GM12878 (cell line): ENCODE measurements around the gene ADSL. TPM values are rescaled to one million over a fixed set of nuclear protein-coding genes. Genes with fewer than 3 reads are reported as not detected.

ENCODE experiments used
- ATAC-seq: fragments of 200-7000 bp; cut with Tn5 transposase; 3 replicates; pipeline ENCODE4 v1.9.1; 2020; ENCODE audit warnings: mild to moderate bottlenecking, moderate library complexity
- BruUV-seq: library from RNA; stranded (reverse); fragments of 400-500 nt; replicated peaks from 2 replicates; lab custom pipeline; 2021; lab: Mats Ljungman, UMichigan
- CTCF ChIA-PET: fragments of 300-600 bp; sonication (Branson Sonifier 250); formaldehyde crosslinking; extraction: SDS; loops from one replicate; lab custom pipeline; 2021; ENCODE audit warnings: inconsistent platforms; lab: Yijun Ruan, JAX
- POLR2A ChIA-PET: fragments of 350-600 bp; formaldehyde crosslinking; extraction: SDS; loops from one replicate; lab custom pipeline; 2021; ENCODE audit warnings: inconsistent platforms; lab: Charles Lee
- RAD21 ChIA-PET: fragments of 300-600 bp; sonication (Branson Sonifier 250); formaldehyde crosslinking; loops from one replicate; lab custom pipeline; 2023; ENCODE audit warnings: antibody characterized with exemption; ENCODE audit not compliant: unreplicated experiment; lab: Charles Lee
- SMC1A ChIA-PET: fragments of 300-600 bp; sonication (Branson Sonifier 250); formaldehyde crosslinking; loops from one replicate; lab custom pipeline; 2023; ENCODE audit not compliant: unreplicated experiment, uncharacterized antibody; lab: Charles Lee
- DNase-seq: peaks from one replicate; pipeline ENCODE4 v3.0.0-alpha.2; 2011; ENCODE audit warnings: low read depth, low spot score
- FAIRE-seq: peaks from 3 replicates; lab custom pipeline; 2011; peaks lifted over from hg19 to GRCh38; lab: Jason Lieb, UNC
- H2AFZ ChIP-seq: 2 replicates; pipeline ENCODE4 v1.6.0; 2011; ENCODE audit warnings: low read depth, low read length, control low read depth; ENCODE audit not compliant: control insufficient read depth
- H3K27ac ChIP-seq: 2 replicates; pipeline ENCODE4 v1.5.1; 2011; ENCODE audit warnings: control low read depth; ENCODE audit not compliant: control insufficient read depth, insufficient read depth
- H3K27me3 ChIP-seq, 2 experiments: replicated peaks in 1 of 2; 2 replicates each; pipeline versions ENCODE4 v1.6.0 to v1.6.1; 2011; ENCODE audit warnings: low read length in 1 of 2; ENCODE audit not compliant: control insufficient read depth in 2 of 2, insufficient read depth in 2 of 2
- H3K36me3 ChIP-seq, 2 experiments: 2 replicates each; pipeline ENCODE4 v1.5.1; 2011; ENCODE audit warnings: low read length in 1 of 2; ENCODE audit not compliant: control insufficient read depth in 2 of 2, insufficient read depth in 2 of 2
- H3K4me1 ChIP-seq: 2 replicates; pipeline ENCODE4 v1.6.1; 2011; ENCODE audit warnings: mild to moderate bottlenecking, low read length, moderate library complexity, mixed read lengths; ENCODE audit not compliant: control insufficient read depth, insufficient read depth
- H3K4me2 ChIP-seq: 2 replicates; pipeline ENCODE4 v1.6.0; 2011; ENCODE audit warnings: control low read depth; ENCODE audit not compliant: control insufficient read depth, insufficient read depth
- H3K4me3 ChIP-seq: fragments of 200-600 bp; sonication (generic); 2 replicates; pipeline ENCODE4 v1.5.1; 2016
- H3K79me2 ChIP-seq: 2 replicates; pipeline ENCODE4 v1.6.0; 2011; ENCODE audit warnings: low read length; ENCODE audit not compliant: control insufficient read depth, insufficient read depth
- H3K9ac ChIP-seq: 2 replicates; pipeline ENCODE4 v1.8.0; 2011; ENCODE audit warnings: low read length, control low read depth, mixed read lengths; ENCODE audit not compliant: control insufficient read depth, insufficient read depth
- H3K9me3 ChIP-seq: replicated peaks from 3 replicates; pipeline ENCODE4 v1.5.1; 2011; ENCODE audit warnings: mild to moderate bottlenecking, low read length; ENCODE audit not compliant: control insufficient read depth, insufficient read depth
- H4K20me1 ChIP-seq: 2 replicates; pipeline ENCODE4 v1.6.0; 2011; ENCODE audit not compliant: control insufficient read depth, insufficient read depth
- BMI1 ChIP-seq: fragments of 450-650 bp; IDR thresholded peaks from 2 replicates; pipeline ENCODE4 v1.6.1; 2016; ENCODE audit warnings: mild to moderate bottlenecking, moderate library complexity, borderline replicate concordance
- CHD2 ChIP-seq: IDR thresholded peaks from 2 replicates; pipeline ENCODE4 v1.6.1; 2011; ENCODE audit warnings: low read depth, low read length, improper control_type of control experiment, borderline replicate concordance
- EED ChIP-seq: sonication (generic); IDR thresholded peaks from 2 replicates; pipeline ENCODE4 v1.6.1; 2016; ENCODE audit warnings: antibody characterized with exemption, low read depth
- ELK1 ChIP-seq: IDR thresholded peaks from 2 replicates; pipeline ENCODE4 v1.6.1; 2012; ENCODE audit warnings: low read depth, low read length, improper control_type of control experiment
- FOXK2 ChIP-seq: fragments of 450-650 bp; IDR thresholded peaks from 2 replicates; pipeline ENCODE4 v1.6.1; 2017; ENCODE audit warnings: mild to moderate bottlenecking, moderate library complexity
- GATAD2B ChIP-seq: fragments of 450-650 bp; conservative IDR thresholded peaks from 2 replicates; pipeline ENCODE4 v1.6.1; 2017; ENCODE audit warnings: low read depth, mild to moderate bottlenecking, moderate library complexity
- MEF2B ChIP-seq: fragments of 450-650 bp; IDR thresholded peaks from 2 replicates; pipeline ENCODE4 v1.6.1; 2018; ENCODE audit warnings: mild to moderate bottlenecking, moderate library complexity; ENCODE audit not compliant: partially characterized antibody, poor library complexity, severe bottlenecking
- MTA2 ChIP-seq: fragments of 450-650 bp; IDR thresholded peaks from 2 replicates; pipeline ENCODE4 v1.6.1; 2016; ENCODE audit warnings: low read depth, mild to moderate bottlenecking, moderate library complexity
- POU2F2 ChIP-seq: IDR thresholded peaks from 3 replicates; pipeline ENCODE4 v1.6.1; 2011; ENCODE audit warnings: low read depth, mild to moderate bottlenecking, low read length, borderline replicate concordance
- RELA ChIP-seq: fragments of 450-650 bp; IDR thresholded peaks from 2 replicates; pipeline ENCODE4 v1.8.0; 2014; ENCODE audit warnings: borderline replicate concordance; ENCODE audit not compliant: partially characterized antibody
- RELB ChIP-seq: fragments of 450-650 bp; IDR thresholded peaks from 2 replicates; pipeline ENCODE4 v1.6.1; 2017; ENCODE audit warnings: low read depth, mild to moderate bottlenecking, moderate library complexity
- SKIL ChIP-seq: fragments of 450-650 bp; IDR thresholded peaks from 2 replicates; pipeline ENCODE4 v1.6.1; 2017; ENCODE audit warnings: mild to moderate bottlenecking, low read depth, inconsistent platforms; ENCODE audit not compliant: poor library complexity, severe bottlenecking
- SP1 ChIP-seq: IDR thresholded peaks from one replicate; pipeline ENCODE4 v1.6.1; 2011; ENCODE audit warnings: low read depth, low read length
- YBX1 ChIP-seq: fragments of 450-650 bp; IDR thresholded peaks from 2 replicates; pipeline ENCODE4 v1.6.1; 2016; ENCODE audit warnings: antibody characterized with exemption
- WGBS: methylation state at CpG from one replicate; pipeline ENCODE4 v1.1.6; 2016; ENCODE audit warnings: low lambda C conversion rate; ENCODE audit not compliant: insufficient replicate concordance, insufficient coverage; ENCODE audit errors: missing lambda C conversion rate; 5-methylcytosine and 5-hydroxymethylcytosine counted together
- in situ Hi-C: fragments of 300-500 bp; cut with MboI; formaldehyde crosslinking; loops from 9 replicates; pipeline ENCODE4 v1.14.3; 2018; ENCODE audit warnings: mixed read lengths
- intact Hi-C: fragments of 100-400 bp; cut with micrococcal nuclease; formaldehyde crosslinking; loops from one replicate; pipeline ENCODE4 v1.14.2; 2022; ENCODE audit not compliant: unreplicated experiment
- polyA plus RNA-seq, 11 experiments: library from polyadenylated mRNA; depleted of rRNA in 4 of 11; unstranded in 6 of 11; stranded (reverse) in 5 of 11; fragments of >200 nt; fragmentation: Nextera tagmentation in 4 of 11; fragmentation: Illumina TruSeq in 1 of 11; extraction: Ambion mirVana in 4 of 11; extraction: Trizol in 1 of 11; gene quantifications; 1 replicate in 1 of 11; 2 replicates in 10 of 11; pipeline versions ENCODE4 v1.2.1 to v1.2.3, GENCODE V29; 2011 to 2016; ENCODE audit warnings: inconsistent platforms in 2 of 11, missing spikeins in 2 of 11, low read depth in 1 of 11
- total RNA-seq, 4 experiments: library from RNA; depleted of rRNA in 3 of 4; stranded (reverse); fragments of >200 nt in 3 of 4; fragmentation: Illumina TruSeq in 1 of 4; extraction: Trizol in 1 of 4; gene quantifications; 2 replicates each; pipeline versions ENCODE4 v1.2.1 to v1.2.3, GENCODE V29; 2013 to 2021
- TF ChIP-seq, protein P1 (sequence below): fragments of 450-650 bp; IDR thresholded peaks from 2 replicates; pipeline ENCODE4 v1.6.1; 2016; ENCODE audit warnings: mild to moderate bottlenecking
- TF ChIP-seq, protein P2 (sequence below), 3 experiments: IDR thresholded peaks in 2 of 3; conservative IDR thresholded peaks in 1 of 3; 2 replicates each; pipeline ENCODE4 v1.5.1; 2011; ENCODE audit warnings: low read depth in 3 of 3, low read length in 3 of 3, mild to moderate bottlenecking in 3 of 3, control low read depth in 2 of 3, moderate library complexity in 2 of 3, inconsistent platforms in 1 of 3, mixed read lengths in 1 of 3; ENCODE audit not compliant: control insufficient read depth in 2 of 3, insufficient read depth in 1 of 3; ENCODE audit errors: extremely low read depth in 1 of 3

The ADSL gene
- total and polyA plus RNA-seq, 10 of the 15 experiments (the other 5 are each of a cell fraction or from before 2014, with no cell fraction given), result 126 to 313 (median 143) TPM

- H3K79me2 ChIP-seq, result no peaks in the 10 kb centered on the region
- in situ Hi-C loops, result no loop called here
- CTCF ChIA-PET, result interaction anchor here (1.2 kb wide), 1 partner anchor 15 kb away, joined by 3 read pairs; no protein-coding TSS in a partner anchor
- H3K27ac ChIP-seq, result no peak overlapping the region
- H4K20me1 ChIP-seq, result no peaks in the 10 kb centered on the region
- POLR2A ChIA-PET, result interaction anchor here (0.5 kb wide), 1 partner anchor 32 kb away, joined by 4 read pairs; no protein-coding TSS in a partner anchor
- H3K4me1 ChIP-seq, result no peaks in the 10 kb centered on the region
- no peak overlapping the region for H2AFZ ChIP-seq
- 80% methylated on average over 3 of the region's 3 CpGs for WGBS
- DNase-seq (no peak), FAIRE-seq (no peak), ATAC-seq (no peak)
- RAD21 ChIA-PET, result interaction anchor here (0.7 kb wide), 1 partner anchor 22 kb away, joined by 3 read pairs; no protein-coding TSS in a partner anchor
- intact Hi-C loops, result no loop called here
- no peaks in the 10 kb centered on the region for H3K9me3 ChIP-seq
- H3K9ac ChIP-seq, result no peak overlapping the region
- peaks cover 32 to 59% of the 10 kb centered on the region in 2 experiments for H3K36me3 ChIP-seq
- no peaks in the 10 kb centered on the region for H3K27me3 ChIP-seq
- SMC1A ChIA-PET, result interaction anchor here (1.0 to 1.1 kb wide), 2 partner anchors 10 to 14 kb away, joined by 3 to 4 read pairs; no protein-coding TSS in a partner anchor
- no peak overlapping the region for H3K4me2 ChIP-seq
- H3K4me3 ChIP-seq, result no peak overlapping the region
- BruUV-seq, result no TSS peak
- no peak for TF ChIP-seq SKIL
- TF ChIP-seq EED, result no peak
- TF ChIP-seq, protein P1, sequence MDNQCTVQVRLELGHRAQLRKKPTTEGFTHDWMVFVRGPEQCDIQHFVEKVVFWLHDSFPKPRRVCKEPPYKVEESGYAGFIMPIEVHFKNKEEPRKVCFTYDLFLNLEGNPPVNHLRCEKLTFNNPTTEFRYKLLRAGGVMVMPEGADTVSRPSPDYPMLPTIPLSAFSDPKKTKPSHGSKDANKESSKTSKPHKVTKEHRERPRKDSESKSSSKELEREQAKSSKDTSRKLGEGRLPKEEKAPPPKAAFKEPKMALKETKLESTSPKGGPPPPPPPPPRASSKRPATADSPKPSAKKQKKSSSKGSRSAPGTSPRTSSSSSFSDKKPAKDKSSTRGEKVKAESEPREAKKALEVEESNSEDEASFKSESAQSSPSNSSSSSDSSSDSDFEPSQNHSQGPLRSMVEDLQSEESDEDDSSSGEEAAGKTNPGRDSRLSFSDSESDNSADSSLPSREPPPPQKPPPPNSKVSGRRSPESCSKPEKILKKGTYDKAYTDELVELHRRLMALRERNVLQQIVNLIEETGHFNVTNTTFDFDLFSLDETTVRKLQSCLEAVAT, result no peak
- TF ChIP-seq YBX1, result no peak
- no peak for TF ChIP-seq CHD2
- TF ChIP-seq SP1, result no peak
- TF ChIP-seq MEF2B, result no peak
- no peak for TF ChIP-seq GATAD2B
- no peak for TF ChIP-seq MTA2
- no peak for TF ChIP-seq RELB
- TF ChIP-seq, protein P2, sequence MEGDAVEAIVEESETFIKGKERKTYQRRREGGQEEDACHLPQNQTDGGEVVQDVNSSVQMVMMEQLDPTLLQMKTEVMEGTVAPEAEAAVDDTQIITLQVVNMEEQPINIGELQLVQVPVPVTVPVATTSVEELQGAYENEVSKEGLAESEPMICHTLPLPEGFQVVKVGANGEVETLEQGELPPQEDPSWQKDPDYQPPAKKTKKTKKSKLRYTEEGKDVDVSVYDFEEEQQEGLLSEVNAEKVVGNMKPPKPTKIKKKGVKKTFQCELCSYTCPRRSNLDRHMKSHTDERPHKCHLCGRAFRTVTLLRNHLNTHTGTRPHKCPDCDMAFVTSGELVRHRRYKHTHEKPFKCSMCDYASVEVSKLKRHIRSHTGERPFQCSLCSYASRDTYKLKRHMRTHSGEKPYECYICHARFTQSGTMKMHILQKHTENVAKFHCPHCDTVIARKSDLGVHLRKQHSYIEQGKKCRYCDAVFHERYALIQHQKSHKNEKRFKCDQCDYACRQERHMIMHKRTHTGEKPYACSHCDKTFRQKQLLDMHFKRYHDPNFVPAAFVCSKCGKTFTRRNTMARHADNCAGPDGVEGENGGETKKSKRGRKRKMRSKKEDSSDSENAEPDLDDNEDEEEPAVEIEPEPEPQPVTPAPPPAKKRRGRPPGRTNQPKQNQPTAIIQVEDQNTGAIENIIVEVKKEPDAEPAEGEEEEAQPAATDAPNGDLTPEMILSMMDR (IDR thresholded peaks at IDR 0.05 in 2 of 3, conservative IDR thresholded peaks at IDR 0.05 in 1 of 3; ENCODE audit: control insufficient read depth in 2 of 3, extremely low read depth in 1 of 3, insufficient read depth in 1 of 3, low read depth in 3 of 3, low read length in 3 of 3), result no peak
- TF ChIP-seq FOXK2, result no peak
- no peak for TF ChIP-seq RELA
- no peak for TF ChIP-seq BMI1
- no peak for TF ChIP-seq ELK1
- no peak for TF ChIP-seq POU2F2
Measured at GRCh38 chr22:40363059-40363458, 16.8 kb downstream of the ADSL start.
